Nephron (organoid): Measurements from ENCODE around the gene LAMA5.

Experiments
- H3K27ac Mint-ChIP-seq, 3 experiments: 2 replicates each; pipeline ENCODE4 v1.8.0; 2020; ENCODE audit warnings: mixed read lengths in 3 of 3, mild to moderate bottlenecking in 2 of 3, moderate library complexity in 1 of 3
- H3K27me3 Mint-ChIP-seq: 2 replicates; pipeline ENCODE4 v1.8.0; 2021; ENCODE audit warnings: low read depth, mild to moderate bottlenecking, moderate library complexity, mixed read lengths
- H3K36me3 Mint-ChIP-seq: 2 replicates; pipeline ENCODE4 v1.8.0; 2020; ENCODE audit warnings: low read depth, mixed read lengths
- H3K4me1 Mint-ChIP-seq: 2 replicates; pipeline ENCODE4 v1.8.0; 2020; ENCODE audit warnings: mixed read lengths
- H3K4me3 Mint-ChIP-seq, 3 experiments: 2 replicates each; pipeline ENCODE4 v1.8.0; 2020; ENCODE audit warnings: mild to moderate bottlenecking in 3 of 3, mixed read lengths in 3 of 3, moderate library complexity in 2 of 3
- H3K9me3 Mint-ChIP-seq: 2 replicates; pipeline ENCODE4 v1.8.0; 2020; ENCODE audit warnings: mixed read lengths
- CTCF ChIP-seq, 3 experiments: fragments of 200-600 bp; sonication (generic); IDR thresholded peaks; one replicate each; pipeline ENCODE4 v1.5.0; 2021; ENCODE audit warnings: antibody characterized with exemption in 3 of 3; ENCODE audit not compliant: unreplicated experiment in 3 of 3

LAMA5 gene

GRCh38 chr20:62308102-62308822 is 58.9 kb downstream of the LAMA5 start:
- no peak overlapping the region for H3K27ac Mint-ChIP-seq
- H3K9me3 Mint-ChIP-seq: no peaks in the 10 kb centered on the region
- H3K27me3 Mint-ChIP-seq: no peaks in the 10 kb centered on the region
- peaks cover 10% of the 10 kb centered on the region for H3K36me3 Mint-ChIP-seq
- no peak overlapping the region for H3K4me3 Mint-ChIP-seq
- TF ChIP-seq CTCF (IDR thresholded peaks at IDR 0.05; ENCODE audit: unreplicated experiment in 3 of 3): no peak
- H3K4me1 Mint-ChIP-seq: peaks cover 12% of the 10 kb centered on the region

GRCh38 chr20:62307226-62308101 is 59.6 kb downstream of the LAMA5 start:
- Mint-ChIP-seq H3K27me3 (no peaks in the 10 kb centered on the region), H3K27ac (no peak overlapping the region), H3K4me3 (no peak overlapping the region), H3K4me1 (peaks cover 12% of the 10 kb centered on the region), H3K9me3 (no peaks in the 10 kb centered on the region), H3K36me3 (peaks cover 10% of the 10 kb centered on the region)
- no peak for TF ChIP-seq CTCF (IDR thresholded peaks at IDR 0.05; ENCODE audit: unreplicated experiment in 3 of 3)

GRCh38 chr20:62306414-62307187 is 60.5 kb downstream of the LAMA5 start:
- H3K9me3 Mint-ChIP-seq: no peaks in the 10 kb centered on the region
- H3K4me1 Mint-ChIP-seq: peaks cover 12% of the 10 kb centered on the region
- H3K4me3 Mint-ChIP-seq: peak overlapping the region; percentile 19 to 53 (median 45)
- no peak for TF ChIP-seq CTCF (IDR thresholded peaks at IDR 0.05; ENCODE audit: unreplicated experiment in 3 of 3)
- peaks cover 10% of the 10 kb centered on the region for H3K36me3 Mint-ChIP-seq
- no peak overlapping the region for H3K27ac Mint-ChIP-seq
- H3K27me3 Mint-ChIP-seq: no peaks in the 10 kb centered on the region

GRCh38 chr20:62305765-62306413 is 61.2 kb downstream of the LAMA5 start:
- Mint-ChIP-seq H3K9me3 (no peaks in the 10 kb centered on the region), H3K4me1 (peaks cover 12% of the 10 kb centered on the region), H3K4me3 (peak overlapping the region; percentile 79 to 96 (median 91)), H3K36me3 (peaks cover 10% of the 10 kb centered on the region), H3K27me3 (no peaks in the 10 kb centered on the region), H3K27ac (peak overlapping the region in 1 of 3 experiments; percentile 56)
- TF ChIP-seq CTCF (IDR thresholded peaks at IDR 0.05; ENCODE audit: unreplicated experiment in 3 of 3): no peak

GRCh38 chr20:62305149-62305764 is 61.9 kb downstream of the LAMA5 start:
- Mint-ChIP-seq H3K4me1 (peaks cover 12% of the 10 kb centered on the region), H3K27ac (peak overlapping the region in 1 of 3 experiments; percentile 56), H3K4me3 (peak overlapping the region; percentile 91 to 96 (median 96)), H3K9me3 (no peaks in the 10 kb centered on the region), H3K36me3 (peaks cover 10% of the 10 kb centered on the region), H3K27me3 (no peaks in the 10 kb centered on the region)
- TF ChIP-seq CTCF (IDR thresholded peaks at IDR 0.05; ENCODE audit: unreplicated experiment in 3 of 3): no peak
